Stimulated activated effector memory CD8-positive, alpha-beta T cell treated with anti-CD3 and anti-CD28 coated beads, Interleukin-12 subunit alpha, Interleukin-12 subunit beta, amount 100 ng/mL, for 72 hours (primary cell): ENCODE data around the gene VMO1.
"Not testable (repeated sequence)": the region's sequence is repeated elsewhere in the genome, so short reads cannot be mapped to it uniquely, and the experiment has no call there.

Experiments
- ATAC-seq: fragments of 150-1000 bp; cut with Tn5 transposase; 2 replicates; pipeline ENCODE4 v1.10.0; 2021
- DNase-seq, 2 donors: peaks; one replicate each; pipeline ENCODE4 v3.0.0; 2021 to 2022; ENCODE audit warnings: low spot score in 2 of 2
- H3K27ac Mint-ChIP-seq: one replicate; pipeline ENCODE4 v1.8.0; 2022; ENCODE audit warnings: mild to moderate bottlenecking, mixed read lengths
- H3K36me3 Mint-ChIP-seq: one replicate; pipeline ENCODE4 v1.8.0; 2022; ENCODE audit warnings: mild to moderate bottlenecking, mixed read lengths
- H3K4me1 Mint-ChIP-seq: one replicate; pipeline ENCODE4 v1.8.0; 2022; ENCODE audit warnings: mixed read lengths
- H3K4me3 Mint-ChIP-seq: one replicate; pipeline ENCODE4 v1.8.0; 2022; ENCODE audit warnings: mild to moderate bottlenecking, mixed read lengths
- H3K9me3 Mint-ChIP-seq: one replicate; pipeline ENCODE4 v1.8.0; 2022; ENCODE audit warnings: mixed read lengths

The VMO1 gene, protein sequence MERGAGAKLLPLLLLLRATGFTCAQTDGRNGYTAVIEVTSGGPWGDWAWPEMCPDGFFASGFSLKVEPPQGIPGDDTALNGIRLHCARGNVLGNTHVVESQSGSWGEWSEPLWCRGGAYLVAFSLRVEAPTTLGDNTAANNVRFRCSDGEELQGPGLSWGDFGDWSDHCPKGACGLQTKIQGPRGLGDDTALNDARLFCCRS

DNA sequence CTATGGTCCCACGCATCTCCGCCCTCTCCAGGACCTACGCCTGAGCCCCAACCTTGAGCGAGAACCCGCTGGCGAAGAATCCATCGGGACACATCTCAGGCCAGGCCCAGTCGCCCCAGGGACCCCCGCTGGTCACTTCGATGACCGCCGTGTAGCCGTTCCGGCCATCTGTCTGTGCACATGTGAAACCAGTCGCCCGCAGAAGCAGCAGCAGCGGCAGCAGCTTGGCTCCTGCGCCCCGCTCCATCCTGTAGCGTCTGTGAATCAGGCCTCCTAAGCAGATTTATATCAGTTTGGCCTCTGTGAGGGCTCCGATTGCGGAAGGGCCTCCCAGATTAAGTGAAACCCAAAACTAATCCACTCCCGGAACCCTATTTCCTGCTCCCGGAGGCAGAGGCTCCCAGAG, at the start of gene VMO1:
Gene VMO1 (minus strand): TSS at position 259 of the 406 bp plus-strand sequence. CDS start 12 bp downstream, at position 247.
- Mint-ChIP-seq H3K27ac (no peak within 1 kb of the TSS), H3K36me3 (no peaks in the 10 kb centered on the region), H3K4me3 (peak within 1 kb of the TSS; percentile 26), H3K4me1 (peaks cover 24% of the 10 kb centered on the region), H3K9me3 (no peaks in the 10 kb centered on the region)
- no peak for ATAC-seq
- DNase-seq: no peak

DNA sequence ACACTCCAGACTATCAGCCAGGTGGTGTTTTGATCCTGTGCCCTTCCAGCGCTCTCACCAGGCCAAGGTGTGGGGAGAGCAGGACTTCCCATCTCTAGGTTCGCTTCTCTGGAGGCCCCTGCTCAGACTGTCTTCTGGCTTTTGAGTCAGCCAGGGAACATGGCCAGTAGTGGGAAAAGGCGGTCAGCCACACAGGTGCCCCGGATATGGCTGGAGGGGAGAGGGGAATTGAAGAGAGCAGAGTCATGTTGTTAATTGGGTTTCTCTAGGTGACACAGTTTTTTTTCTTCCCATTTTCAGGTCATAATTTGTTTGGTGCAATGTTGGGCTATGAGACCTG, 48.5 kb upstream of the VMO1 start:
- DNase-seq (no peak), ATAC-seq (no peak)
- Mint-ChIP-seq H3K4me1 (peaks cover 55% of the 10 kb centered on the region), H3K9me3 (no peaks in the 10 kb centered on the region), H3K27ac (peak overlapping the region; percentile 97), H3K36me3 (peaks cover 15% of the 10 kb centered on the region), H3K4me3 (peak overlapping the region; percentile 85)

DNA sequence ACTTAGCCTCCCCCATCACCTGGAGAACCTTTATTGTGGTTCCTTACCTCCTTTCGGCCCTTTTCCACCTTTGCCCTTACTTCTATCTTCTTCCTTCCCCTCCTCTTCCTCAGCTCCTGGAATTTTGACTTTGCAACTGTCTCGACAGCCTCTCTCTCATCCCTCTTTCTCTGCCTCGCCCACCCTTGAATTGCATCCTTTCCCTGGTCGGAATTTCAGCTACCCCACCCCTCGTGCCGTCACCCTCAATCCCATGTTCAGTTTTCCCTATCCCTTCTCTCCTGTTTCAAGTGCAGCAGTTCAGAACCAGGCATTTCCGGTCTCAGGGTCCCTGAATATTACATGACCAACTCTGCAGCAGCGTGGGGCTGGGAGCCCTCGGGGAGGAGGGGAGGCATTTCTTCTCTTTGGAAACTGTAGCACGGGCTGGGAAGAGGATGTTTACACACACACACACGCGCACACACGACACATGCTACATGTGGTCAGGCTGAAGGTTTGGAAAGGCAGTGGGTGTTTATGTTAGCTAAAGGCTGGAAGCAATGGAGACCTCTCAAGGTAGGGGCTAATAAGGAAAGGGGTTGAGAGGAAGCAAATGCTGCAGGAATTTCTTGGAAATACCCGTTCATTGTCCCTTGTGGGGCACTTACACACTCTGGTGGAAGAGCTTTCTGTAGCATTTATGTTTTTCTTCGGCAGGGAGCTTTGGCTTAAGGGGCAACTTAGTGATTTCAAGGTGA, 47.9 kb upstream of the VMO1 start:
- ATAC-seq (no peak), DNase-seq (no peak)
- Mint-ChIP-seq H3K27ac (peak overlapping the region; percentile 97), H3K9me3 (no peaks in the 10 kb centered on the region), H3K36me3 (peaks cover 15% of the 10 kb centered on the region), H3K4me3 (peak overlapping the region; percentile 85), H3K4me1 (peaks cover 49% of the 10 kb centered on the region)

DNA sequence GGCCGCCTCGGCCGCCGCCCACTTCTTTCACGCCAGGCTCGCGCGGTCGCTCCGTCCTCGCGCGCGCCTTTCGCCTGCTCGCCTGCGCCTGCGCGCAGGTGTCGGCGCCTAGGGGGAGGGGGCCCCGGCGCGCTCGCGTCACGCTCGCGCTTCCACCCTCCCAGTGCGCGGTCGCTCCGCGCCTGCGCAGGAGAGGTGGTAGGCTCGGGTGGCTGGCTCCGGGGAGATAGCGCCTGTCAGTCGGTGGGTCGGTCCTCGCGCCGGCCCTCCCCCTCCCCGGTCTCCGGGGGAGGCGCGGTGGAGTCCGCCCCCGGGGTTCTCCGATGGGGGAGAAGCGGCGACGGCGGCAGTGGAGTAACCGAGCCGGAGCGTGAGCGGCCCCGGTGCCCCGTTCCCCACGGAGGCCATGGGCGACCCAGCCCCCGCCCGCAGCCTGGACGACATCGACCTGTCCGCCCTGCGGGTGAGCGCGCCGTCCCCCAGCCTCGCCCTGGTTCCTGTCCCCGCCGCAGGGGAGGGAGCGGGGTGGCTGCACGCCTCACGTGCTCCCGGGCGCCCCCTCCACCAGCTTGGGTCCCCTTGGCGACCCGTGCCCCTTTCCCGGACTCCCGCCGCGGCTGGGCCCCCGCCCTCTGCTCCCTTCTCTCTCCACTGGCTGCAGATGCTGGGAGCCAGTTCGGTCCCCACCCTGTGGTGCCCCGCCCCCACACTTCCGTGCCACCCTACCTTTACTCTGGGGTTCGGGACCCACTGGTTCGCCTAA, 47.2 kb upstream of the VMO1 start, which contains the start of gene MINK1:
Gene MINK1 (plus strand): TSS at position 163 of the 763 bp plus-strand sequence. CDS start 244 bp downstream, at position 407.
- H3K36me3 Mint-ChIP-seq: peaks cover 15% of the 10 kb centered on the region
- no peaks in the 10 kb centered on the region for H3K9me3 Mint-ChIP-seq
- peak within 1 kb of the TSS; percentile 85 for H3K4me3 Mint-ChIP-seq
- ATAC-seq: peak; percentile 94
- DNase-seq: peak; percentile 82 to 93
- H3K4me1 Mint-ChIP-seq: peaks cover 45% of the 10 kb centered on the region
- peak within 1 kb of the TSS; percentile 97 for H3K27ac Mint-ChIP-seq

DNA sequence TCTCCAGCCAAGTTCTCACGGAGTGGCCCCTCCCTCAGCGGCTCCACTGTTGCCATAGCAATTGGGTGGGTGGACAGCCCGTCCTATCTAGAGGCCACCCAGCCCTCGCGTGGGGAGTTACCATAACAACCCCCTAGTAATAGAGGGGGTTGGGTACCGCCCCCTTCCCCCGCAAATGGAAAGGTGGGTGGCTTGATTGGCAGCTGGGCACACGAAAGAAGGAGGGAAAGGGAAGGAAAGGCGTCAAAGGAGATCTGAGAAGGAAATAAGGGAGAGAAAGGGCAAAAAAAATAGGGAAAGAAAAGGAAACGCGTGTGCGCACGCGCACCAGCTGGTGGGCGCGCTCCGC, 46.6 kb upstream of the VMO1 start:
- H3K4me1 Mint-ChIP-seq: peaks cover 41% of the 10 kb centered on the region
- DNase-seq: not testable (repeated sequence)
- ATAC-seq: peak; percentile 42

DNA sequence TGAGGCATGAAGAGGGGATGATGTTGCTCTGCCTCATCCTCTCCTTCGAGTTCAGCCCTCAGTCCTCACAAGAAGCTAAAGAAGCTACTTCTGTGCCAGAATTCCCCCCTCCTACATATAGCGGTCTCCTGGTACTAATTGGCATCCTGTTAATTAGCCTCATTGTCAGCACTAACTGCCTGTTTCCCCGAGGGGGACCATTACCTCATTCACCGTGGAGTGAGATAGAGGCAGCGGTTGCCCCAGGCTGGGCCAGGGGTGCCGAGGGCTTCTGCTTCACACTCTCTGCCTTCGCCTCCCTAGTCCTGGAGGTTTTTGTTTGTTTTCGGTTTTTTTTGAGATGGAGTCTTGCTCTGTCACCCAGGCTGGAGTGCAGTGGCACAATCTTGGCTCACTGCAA, 41.2 kb upstream of the VMO1 start:
- ATAC-seq (no peak), DNase-seq (no peak)
- no peak overlapping the region for H3K4me3 Mint-ChIP-seq
- no peaks in the 10 kb centered on the region for H3K9me3 Mint-ChIP-seq
- H3K36me3 Mint-ChIP-seq: no peaks in the 10 kb centered on the region
- H3K27ac Mint-ChIP-seq: no peak overlapping the region
- no peaks in the 10 kb centered on the region for H3K4me1 Mint-ChIP-seq

More for the DNA sequence above, 46.6 kb upstream of the VMO1 start:
- H3K36me3 Mint-ChIP-seq: peaks cover 15% of the 10 kb centered on the region
- peak overlapping the region; percentile 85 for H3K4me3 Mint-ChIP-seq
- H3K9me3 Mint-ChIP-seq: not testable (repeated sequence)
- H3K27ac Mint-ChIP-seq: peak overlapping the region; percentile 97

DNA sequence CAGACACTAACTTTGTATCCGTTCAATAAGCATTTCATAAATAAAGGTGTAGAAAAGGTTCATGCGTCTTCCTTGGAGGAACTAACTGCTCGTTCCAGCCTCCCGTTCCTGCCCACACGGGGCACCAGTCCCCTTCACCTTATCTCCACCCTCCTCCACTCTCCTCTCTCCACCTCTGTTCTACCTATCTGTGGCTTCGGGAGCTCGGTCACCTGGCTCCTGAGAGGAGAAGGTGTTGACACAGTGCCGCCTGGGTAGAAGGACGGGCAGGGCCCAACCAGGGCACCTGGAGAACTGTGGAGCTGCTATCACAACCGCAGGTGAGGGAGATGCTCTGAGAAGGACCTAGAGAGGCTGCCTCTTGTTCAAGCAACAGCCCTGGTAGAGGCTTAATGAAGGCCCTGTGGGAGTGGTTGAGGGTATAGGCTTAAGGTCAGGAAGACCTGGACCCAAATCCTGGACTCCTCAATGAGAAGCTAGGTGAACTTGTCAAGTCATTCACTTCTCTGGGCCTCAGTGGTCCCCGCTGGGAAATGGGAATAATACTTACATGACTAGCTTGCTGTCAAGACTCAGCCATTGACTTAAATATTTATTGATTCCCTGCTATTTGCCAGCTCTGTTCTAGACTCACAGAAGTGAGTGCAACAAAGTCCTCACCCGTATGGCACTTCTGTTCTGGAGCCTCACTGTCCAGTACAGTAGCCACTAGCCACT, 37.4 kb upstream of the VMO1 start:
- H3K9me3 Mint-ChIP-seq: no peaks in the 10 kb centered on the region
- H3K4me1 Mint-ChIP-seq: no peaks in the 10 kb centered on the region
- peaks cover 29% of the 10 kb centered on the region for H3K36me3 Mint-ChIP-seq
- no peak for DNase-seq
- no peak for ATAC-seq
- peak overlapping the region; percentile 37 for H3K27ac Mint-ChIP-seq
- no peak overlapping the region for H3K4me3 Mint-ChIP-seq

DNA sequence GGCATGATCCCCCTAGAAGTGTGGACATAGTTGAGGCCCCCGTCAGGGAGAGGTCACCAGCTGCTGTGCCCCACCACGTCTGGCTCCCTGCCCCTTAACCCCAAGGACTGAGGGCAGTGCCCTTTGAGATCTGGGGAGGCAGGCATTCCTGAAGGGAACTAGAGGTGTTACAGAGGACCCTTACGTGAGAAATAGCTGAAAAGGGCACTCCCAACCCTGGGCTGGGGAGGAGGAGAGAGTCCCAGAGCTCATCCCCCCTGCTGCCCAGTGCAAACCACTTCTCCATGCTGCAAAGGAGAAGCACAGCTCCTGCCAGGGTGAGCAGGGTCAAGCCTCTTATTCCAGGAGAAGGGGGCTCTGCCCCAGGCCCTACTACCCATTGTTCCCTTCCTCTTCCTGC, 36.7 kb upstream of the VMO1 start:
- H3K4me3 Mint-ChIP-seq: no peak overlapping the region
- DNase-seq (no peak), ATAC-seq (no peak)
- H3K9me3 Mint-ChIP-seq: no peaks in the 10 kb centered on the region
- H3K27ac Mint-ChIP-seq: no peak overlapping the region
- no peaks in the 10 kb centered on the region for H3K4me1 Mint-ChIP-seq
- peaks cover 29% of the 10 kb centered on the region for H3K36me3 Mint-ChIP-seq

DNA sequence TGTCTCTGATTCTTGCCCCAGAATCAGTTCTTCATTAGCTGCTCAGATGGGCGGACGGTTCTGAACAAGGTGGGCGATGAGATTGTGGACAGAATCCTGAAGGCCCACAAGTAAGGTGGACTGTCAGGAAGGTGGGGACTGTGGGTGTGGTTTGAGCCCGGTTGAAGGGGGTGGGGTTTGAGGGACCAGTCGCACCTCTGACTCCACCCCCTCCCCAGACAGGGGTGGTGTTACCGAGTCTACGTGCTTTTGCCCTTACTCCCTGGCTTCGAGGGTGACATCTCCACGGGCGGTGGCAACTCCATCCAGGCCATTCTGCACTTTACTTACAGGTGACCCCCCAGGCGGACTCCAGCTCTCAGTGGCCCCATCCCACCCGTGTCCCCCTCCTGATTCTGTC, 32.1 kb upstream of the VMO1 start:
- Mint-ChIP-seq H3K4me1 (no peaks in the 10 kb centered on the region), H3K9me3 (no peaks in the 10 kb centered on the region), H3K36me3 (peaks cover 48% of the 10 kb centered on the region), H3K27ac (no peak overlapping the region), H3K4me3 (no peak overlapping the region)
- ATAC-seq (no peak), DNase-seq (no peak)

DNA sequence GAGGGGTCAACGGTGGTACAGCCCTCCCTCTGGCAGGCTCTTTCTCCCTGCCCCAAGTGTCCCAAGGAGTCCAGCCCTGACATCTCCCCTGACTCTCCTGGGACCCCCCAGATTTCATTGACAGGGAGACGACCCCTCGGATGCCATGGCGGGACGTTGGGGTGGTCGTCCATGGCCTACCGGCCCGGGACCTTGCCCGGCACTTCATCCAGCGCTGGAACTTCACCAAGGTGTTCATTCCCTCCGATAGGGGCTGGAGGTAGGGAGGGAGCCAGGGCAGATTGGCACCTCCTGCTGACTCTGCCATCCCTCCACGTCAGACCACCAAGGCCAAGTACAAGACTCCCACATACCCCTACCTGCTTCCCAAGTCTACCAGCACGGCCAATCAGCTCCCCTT, 30.7 kb upstream of the VMO1 start:
- Mint-ChIP-seq H3K4me3 (no peak overlapping the region), H3K9me3 (no peaks in the 10 kb centered on the region), H3K27ac (no peak overlapping the region), H3K36me3 (peaks cover 45% of the 10 kb centered on the region), H3K4me1 (no peaks in the 10 kb centered on the region)
- no peak for DNase-seq
- no peak for ATAC-seq

DNA sequence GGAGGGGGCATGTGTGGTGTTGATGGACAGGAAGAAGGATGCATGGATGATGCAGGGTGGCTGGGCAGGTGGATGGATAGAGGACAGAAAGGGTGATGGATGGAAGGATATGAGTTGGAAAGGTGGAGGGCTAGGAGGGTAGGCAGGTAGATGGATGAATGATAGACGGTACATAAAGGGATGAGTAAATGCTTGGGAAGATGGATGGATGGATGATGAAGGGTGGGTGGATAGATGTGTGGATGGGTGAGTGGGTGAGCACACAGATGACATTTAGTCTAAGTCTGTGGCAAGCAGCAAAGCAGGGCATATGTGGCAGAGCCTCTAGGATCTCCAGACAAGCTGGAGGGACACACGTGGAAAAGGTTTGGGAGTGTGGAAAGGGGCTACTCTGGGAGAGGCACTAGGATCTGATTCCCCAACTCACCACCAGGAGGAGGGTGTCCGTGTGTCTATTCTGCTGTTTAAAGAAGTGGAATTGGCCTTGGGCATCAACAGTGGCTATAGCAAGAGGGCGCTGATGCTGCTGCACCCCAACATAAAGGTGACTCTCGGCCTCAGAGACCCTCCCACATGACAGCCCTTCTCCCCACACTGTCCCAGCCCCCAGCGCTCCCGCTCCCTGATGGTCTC, 29.0 kb upstream of the VMO1 start:
- ATAC-seq (no peak), DNase-seq (no peak)
- Mint-ChIP-seq H3K36me3 (peaks cover 36% of the 10 kb centered on the region), H3K9me3 (no peaks in the 10 kb centered on the region), H3K4me1 (no peaks in the 10 kb centered on the region), H3K4me3 (no peak overlapping the region), H3K27ac (no peak overlapping the region)

DNA sequence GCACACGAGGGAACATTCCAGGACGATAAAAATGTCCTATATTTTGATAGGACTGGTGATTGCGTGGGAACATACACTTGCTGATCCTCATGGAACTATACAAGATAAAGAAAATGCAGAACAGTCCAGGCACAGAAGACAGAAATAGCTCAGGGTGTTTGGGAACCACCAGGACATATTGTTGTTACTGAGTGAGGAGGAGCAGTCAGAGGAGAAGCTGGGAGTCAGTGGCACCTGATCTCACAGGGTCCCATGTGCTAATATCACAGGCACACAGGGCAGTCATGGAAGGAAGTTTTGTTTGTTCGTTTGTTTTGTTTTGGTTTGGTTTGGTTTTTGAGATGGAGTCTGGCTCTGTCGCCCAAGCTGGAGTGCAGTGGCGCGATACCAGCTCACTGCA, 26.5 kb upstream of the VMO1 start:
- H3K27ac Mint-ChIP-seq: no peak overlapping the region
- H3K4me3 Mint-ChIP-seq: no peak overlapping the region
- ATAC-seq (no peak), DNase-seq (no peak)
- H3K4me1 Mint-ChIP-seq: peaks cover 16% of the 10 kb centered on the region
- H3K9me3 Mint-ChIP-seq: no peaks in the 10 kb centered on the region
- peaks cover 27% of the 10 kb centered on the region for H3K36me3 Mint-ChIP-seq

DNA sequence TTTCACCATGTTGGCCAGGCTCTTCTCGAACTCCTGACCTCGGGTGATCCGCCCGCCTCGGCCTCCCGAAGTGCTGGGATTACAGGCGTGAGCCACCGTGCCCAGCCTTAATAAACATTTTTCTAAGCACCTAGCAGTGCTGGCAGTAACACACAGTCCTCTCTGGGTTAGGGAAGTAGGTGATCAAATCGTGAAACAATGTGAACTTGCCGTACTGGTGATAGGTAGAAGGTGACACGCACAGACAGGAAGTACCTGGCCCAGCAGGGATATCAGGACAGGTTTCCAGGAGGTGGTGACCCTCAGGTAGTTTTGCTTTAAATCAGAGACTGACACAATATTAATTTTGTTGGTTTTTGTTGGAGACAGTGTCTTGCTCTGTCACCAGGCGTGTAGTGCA, 25.3 kb upstream of the VMO1 start:
- no peak for ATAC-seq
- Mint-ChIP-seq H3K27ac (no peak overlapping the region), H3K4me3 (no peak overlapping the region), H3K4me1 (peaks cover 18% of the 10 kb centered on the region), H3K9me3 (no peaks in the 10 kb centered on the region), H3K36me3 (peaks cover 18% of the 10 kb centered on the region)
- DNase-seq: no peak

DNA sequence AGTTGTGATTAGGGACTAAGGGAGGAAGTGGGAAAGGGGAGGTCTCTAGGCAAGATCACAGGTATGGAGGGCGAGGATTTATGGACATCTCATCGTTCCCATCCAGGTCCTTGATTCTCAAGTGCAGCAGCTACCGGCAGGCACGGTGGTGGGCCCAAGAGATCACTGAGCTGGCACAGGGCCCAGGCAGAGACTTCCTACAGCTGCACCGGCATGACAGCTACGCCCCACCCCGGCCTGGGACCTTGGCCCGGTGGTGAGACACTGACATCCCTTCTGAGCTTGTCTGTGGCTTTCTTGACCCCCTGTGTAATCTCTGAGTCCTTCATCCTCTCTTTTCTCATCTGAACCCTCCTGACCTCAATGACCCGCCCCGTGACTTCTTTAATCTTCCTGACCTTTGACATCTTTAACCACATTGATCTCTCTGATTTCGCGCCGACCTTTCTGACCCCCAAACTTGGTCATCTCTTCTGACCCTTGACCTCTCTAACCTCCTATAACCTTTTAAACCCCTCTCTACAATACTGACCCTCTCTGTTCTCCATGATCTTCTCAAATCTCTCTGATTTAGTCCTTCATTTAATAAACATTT, 24.6 kb upstream of the VMO1 start:
- ATAC-seq (no peak), DNase-seq (no peak)
- Mint-ChIP-seq H3K27ac (no peak overlapping the region), H3K9me3 (no peaks in the 10 kb centered on the region), H3K36me3 (peaks cover 14% of the 10 kb centered on the region), H3K4me3 (no peak overlapping the region), H3K4me1 (peaks cover 21% of the 10 kb centered on the region)
